Activated CD8-positive, alpha-beta T cell treated with anti-CD3 and anti-CD28 coated beads, Interleukin-2, amount 10 ng/mL, durations not matched to agents 7 days and 5 days (primary cell): ENCODE measurements around the gene COPG1. TPM values are rescaled to one million over a fixed set of nuclear protein-coding genes. Genes with fewer than 3 reads are reported as not detected.
"Not testable (repeated sequence)": the region's sequence is repeated elsewhere in the genome, so short reads cannot be mapped to it uniquely, and the experiment has no call there.

Experiments
- ATAC-seq: fragments of 150-1000 bp; cut with Tn5 transposase; one replicate; pipeline ENCODE4 v1.10.0; 2021; ENCODE audit warnings: moderate library complexity
- CTCF ChIA-PET: fragments of 350-600 bp; sonication (Branson Sonifier 250); formaldehyde crosslinking; loops from one replicate; lab custom pipeline; 2021; ENCODE audit warnings: antibody characterized with exemption; lab: Charles Lee
- POLR2A ChIA-PET: fragments of 350-600 bp; sonication (Branson Sonifier 250); formaldehyde crosslinking; loops from one replicate; lab custom pipeline; 2021; ENCODE audit warnings: antibody characterized with exemption; lab: Charles Lee
- DNase-seq: peaks from one replicate; pipeline ENCODE4 v3.0.0-alpha.2; 2020
- H3K27ac Mint-ChIP-seq: one replicate; pipeline ENCODE4 v1.8.0; 2021; ENCODE audit warnings: mild to moderate bottlenecking, mixed read lengths
- H3K27me3 Mint-ChIP-seq: one replicate; pipeline ENCODE4 v1.8.0; 2021; ENCODE audit warnings: low read depth, mixed read lengths
- H3K36me3 Mint-ChIP-seq: one replicate; pipeline ENCODE4 v1.8.0; 2021; ENCODE audit warnings: low read depth, mixed read lengths
- H3K4me1 Mint-ChIP-seq: one replicate; pipeline ENCODE4 v1.8.0; 2021; ENCODE audit warnings: low read depth, mixed read lengths
- H3K4me3 Mint-ChIP-seq: one replicate; pipeline ENCODE4 v1.8.0; 2021; ENCODE audit warnings: mild to moderate bottlenecking, mixed read lengths
- H3K9me3 Mint-ChIP-seq: one replicate; pipeline ENCODE4 v1.8.0; 2022; ENCODE audit warnings: mixed read lengths; ENCODE audit not compliant: insufficient read depth
- total RNA-seq, 2 experiments: library from RNA; stranded (reverse); gene quantifications; one replicate each; pipeline ENCODE4 v1.2.3, GENCODE V29; 2021

The COPG1 gene
- total RNA-seq, 2 experiments from 2014 or later: 135 to 140 TPM

DNA sequence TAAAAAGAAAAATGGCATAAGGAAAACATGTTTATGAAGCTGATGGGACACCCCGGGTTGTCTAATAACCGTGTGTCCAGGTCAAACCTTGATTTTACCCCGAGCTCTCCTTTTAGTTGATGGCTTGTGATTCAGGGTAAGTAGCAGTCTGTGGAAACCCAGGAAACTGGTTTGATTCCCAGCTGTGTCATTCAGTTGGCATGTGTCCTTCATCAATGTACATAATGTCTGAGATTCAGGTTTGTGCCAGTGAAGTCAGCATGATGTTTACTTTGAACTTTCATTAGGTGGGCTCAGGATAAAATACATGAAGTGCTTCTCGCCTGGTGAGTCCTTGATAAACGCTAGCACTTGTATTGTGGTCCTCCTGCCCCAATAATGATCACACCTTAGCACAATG is 4.3 kb upstream of the COPG1 start:
- ChIA-PET CTCF (interaction anchor here (0.6 to 4.3 kb wide), 38 partner anchors 8 to 369 kb away, joined by 3 to 90 read pairs (median 5); partner anchors contain the start of genes CFAP92, CNBP and RAB43), POLR2A (interaction anchor here (0.7 to 2.6 kb wide), 8 partner anchors 8 to 275 kb away, joined by 3 to 15 read pairs (median 4); partner anchors contain the start of genes CNBP and RAB43)
- H3K27ac Mint-ChIP-seq: peak overlapping the region; percentile 60
- DNase-seq (no peak), ATAC-seq (no peak)
- H3K27me3 Mint-ChIP-seq: no peaks in the 10 kb centered on the region
- no peaks in the 10 kb centered on the region for H3K9me3 Mint-ChIP-seq
- peaks cover 40% of the 10 kb centered on the region for H3K4me1 Mint-ChIP-seq
- H3K36me3 Mint-ChIP-seq: peaks cover 13% of the 10 kb centered on the region
- no peak overlapping the region for H3K4me3 Mint-ChIP-seq

DNA sequence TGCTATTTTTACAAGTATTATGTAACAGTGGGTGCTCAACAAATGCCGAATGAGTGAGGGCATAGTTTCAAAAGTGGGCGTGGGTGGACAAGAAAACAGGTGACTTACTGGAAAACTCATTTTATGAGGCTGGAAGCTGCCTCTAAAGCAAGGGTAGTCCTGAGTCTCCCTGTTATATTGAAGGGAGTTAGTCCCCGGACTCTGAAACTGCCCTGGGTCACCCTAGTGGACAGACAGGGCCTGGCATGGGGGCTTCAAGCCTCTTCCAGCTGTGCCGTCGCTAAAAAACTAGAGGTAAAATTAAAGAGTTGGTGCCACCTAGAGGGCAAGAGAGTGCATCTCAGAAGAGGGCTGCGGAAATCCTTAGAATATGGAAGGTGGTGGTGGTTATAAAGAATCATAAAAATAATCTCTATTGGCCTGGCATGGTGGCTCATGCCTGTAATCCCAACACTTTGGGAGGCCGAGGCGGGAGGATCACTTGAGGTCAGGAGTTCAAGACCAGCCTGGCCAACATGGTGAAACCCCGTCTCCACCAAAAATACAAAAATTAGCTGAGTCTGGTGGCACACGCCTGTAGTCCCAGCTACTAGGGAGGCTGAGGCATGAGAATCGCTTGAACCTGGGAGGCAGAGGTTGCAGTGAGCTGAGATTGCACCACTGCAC is 3.6 kb upstream of the COPG1 start:
- POLR2A ChIA-PET: interaction anchor here (0.7 to 2.6 kb wide), 8 partner anchors 9 to 276 kb away, joined by 3 to 15 read pairs (median 6); partner anchors contain the start of genes CNBP and RAB43
- CTCF ChIA-PET: interaction anchor here (0.6 to 4.3 kb wide), 45 partner anchors 9 to 370 kb away, joined by 3 to 90 read pairs (median 5); partner anchors contain the start of genes CFAP92, CNBP and RAB43
- Mint-ChIP-seq H3K4me1 (peaks cover 39% of the 10 kb centered on the region), H3K27ac (peak overlapping the region; percentile 60), H3K36me3 (peaks cover 19% of the 10 kb centered on the region)
- not testable (repeated sequence) for H3K9me3 Mint-ChIP-seq, H3K4me3 Mint-ChIP-seq, H3K27me3 Mint-ChIP-seq
- peak; percentile 87 for DNase-seq
- ATAC-seq: peak; percentile 75

DNA sequence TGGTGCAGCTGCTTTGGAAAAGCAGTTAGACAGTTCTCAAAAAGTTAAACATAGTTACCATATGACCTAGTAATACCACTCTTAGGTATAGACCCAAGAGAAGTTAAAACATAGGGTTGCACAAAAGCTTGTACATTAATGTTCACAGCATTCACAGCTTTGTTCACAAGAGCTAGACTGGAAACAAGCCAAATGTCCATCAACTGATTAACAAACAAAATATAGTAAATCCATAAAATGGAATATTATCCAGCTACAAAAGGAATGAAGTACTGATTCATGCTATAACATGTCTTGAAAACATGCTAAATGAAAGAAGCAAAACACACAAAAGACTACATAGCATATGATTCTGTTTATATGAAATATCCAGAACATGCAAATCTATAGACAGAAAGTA is 2.8 kb upstream of the COPG1 start:
- ChIA-PET CTCF (interaction anchor here (0.8 to 4.3 kb wide), 33 partner anchors 8 to 369 kb away, joined by 3 to 90 read pairs (median 7); partner anchors contain the start of genes CFAP92, CNBP and RAB43), POLR2A (interaction anchor here (0.6 to 2.6 kb wide), 6 partner anchors 10 to 230 kb away, joined by 3 to 15 read pairs (median 6); partner anchors contain the start of gene CNBP)
- Mint-ChIP-seq H3K36me3 (peaks cover 20% of the 10 kb centered on the region), H3K4me1 (peaks cover 37% of the 10 kb centered on the region), H3K9me3 (no peaks in the 10 kb centered on the region), H3K4me3 (no peak overlapping the region), H3K27me3 (no peaks in the 10 kb centered on the region), H3K27ac (no peak overlapping the region)
- ATAC-seq: no peak
- no peak for DNase-seq

DNA sequence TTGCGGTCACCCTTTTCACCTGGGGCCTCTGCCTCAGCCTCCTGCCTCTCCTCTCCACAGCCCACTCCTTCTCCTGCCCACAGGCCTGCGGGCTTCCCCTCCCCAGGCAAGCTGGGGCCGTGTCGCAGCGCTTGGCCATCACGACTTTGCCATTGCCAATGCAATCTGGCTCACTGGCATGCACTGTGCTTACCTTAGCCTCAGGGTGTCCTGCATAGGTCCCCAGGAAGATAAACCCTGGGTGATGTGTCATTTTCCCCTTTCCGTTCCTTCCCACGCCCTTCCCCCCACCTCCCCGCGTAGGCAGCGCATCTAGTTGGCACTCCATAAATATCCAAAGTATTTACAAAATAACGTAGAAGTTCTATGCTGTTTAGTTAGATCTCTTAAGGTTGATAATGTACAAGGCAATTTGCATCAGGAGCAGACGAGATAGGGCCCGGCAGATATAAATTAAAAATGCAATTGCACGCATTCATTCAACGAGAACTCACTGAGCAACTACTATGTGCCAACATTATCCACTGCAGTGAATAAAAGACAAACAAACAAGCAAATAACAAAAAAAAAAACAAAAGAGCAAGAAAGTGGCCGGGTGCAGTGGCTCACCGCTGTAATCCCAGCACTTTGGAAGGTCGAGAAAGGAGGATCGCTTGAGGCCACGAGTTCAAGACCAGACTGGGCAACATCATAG is 973 bp upstream of the COPG1 start:
- ATAC-seq (no peak), DNase-seq (no peak)
- Mint-ChIP-seq H3K27ac (peak overlapping the region; percentile 94), H3K4me1 (peaks cover 43% of the 10 kb centered on the region), H3K9me3 (no peaks in the 10 kb centered on the region), H3K4me3 (peak overlapping the region; percentile 88), H3K27me3 (no peaks in the 10 kb centered on the region), H3K36me3 (peaks cover 36% of the 10 kb centered on the region)
- POLR2A ChIA-PET: interaction anchor here (0.8 to 2.7 kb wide), 12 partner anchors 9 to 328 kb away, joined by 3 to 19 read pairs (median 4); partner anchors contain the start of genes CNBP and RAB43
- CTCF ChIA-PET: interaction anchor here (0.6 to 4.3 kb wide), 10 partner anchors 18 to 278 kb away, joined by 3 to 78 read pairs (median 8); partner anchors contain the start of gene RAB43

DNA sequence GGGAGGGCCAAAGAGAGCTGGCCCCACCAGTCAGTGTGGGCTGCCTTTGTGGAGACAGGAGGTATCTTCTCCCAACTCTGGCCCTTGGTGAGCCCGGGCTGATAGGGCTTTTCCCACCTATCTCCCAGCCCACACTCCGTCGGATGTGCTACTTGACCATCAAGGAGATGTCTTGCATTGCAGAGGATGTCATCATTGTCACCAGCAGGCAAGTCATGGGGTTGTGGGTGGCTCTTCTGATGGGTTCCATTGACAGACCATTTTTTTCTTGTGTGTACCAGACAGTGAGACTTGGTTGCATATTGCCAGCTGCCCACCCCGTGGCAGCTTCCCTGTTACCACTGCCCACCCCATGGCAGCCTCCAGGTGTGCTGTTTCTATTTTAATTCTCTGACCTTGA is 3.3 kb downstream of the COPG1 start:
- ChIA-PET CTCF (interaction anchor here (0.9 to 2.2 kb wide), 3 partner anchors 70 to 283 kb away, joined by 3 to 12 read pairs (median 9); no protein-coding TSS in a partner anchor), POLR2A (no interaction called here)
- Mint-ChIP-seq H3K27ac (no peak overlapping the region), H3K4me3 (no peak overlapping the region), H3K27me3 (no peaks in the 10 kb centered on the region), H3K36me3 (peaks cover 73% of the 10 kb centered on the region), H3K4me1 (peaks cover 26% of the 10 kb centered on the region), H3K9me3 (no peaks in the 10 kb centered on the region)
- no peak for ATAC-seq
- DNase-seq: no peak

DNA sequence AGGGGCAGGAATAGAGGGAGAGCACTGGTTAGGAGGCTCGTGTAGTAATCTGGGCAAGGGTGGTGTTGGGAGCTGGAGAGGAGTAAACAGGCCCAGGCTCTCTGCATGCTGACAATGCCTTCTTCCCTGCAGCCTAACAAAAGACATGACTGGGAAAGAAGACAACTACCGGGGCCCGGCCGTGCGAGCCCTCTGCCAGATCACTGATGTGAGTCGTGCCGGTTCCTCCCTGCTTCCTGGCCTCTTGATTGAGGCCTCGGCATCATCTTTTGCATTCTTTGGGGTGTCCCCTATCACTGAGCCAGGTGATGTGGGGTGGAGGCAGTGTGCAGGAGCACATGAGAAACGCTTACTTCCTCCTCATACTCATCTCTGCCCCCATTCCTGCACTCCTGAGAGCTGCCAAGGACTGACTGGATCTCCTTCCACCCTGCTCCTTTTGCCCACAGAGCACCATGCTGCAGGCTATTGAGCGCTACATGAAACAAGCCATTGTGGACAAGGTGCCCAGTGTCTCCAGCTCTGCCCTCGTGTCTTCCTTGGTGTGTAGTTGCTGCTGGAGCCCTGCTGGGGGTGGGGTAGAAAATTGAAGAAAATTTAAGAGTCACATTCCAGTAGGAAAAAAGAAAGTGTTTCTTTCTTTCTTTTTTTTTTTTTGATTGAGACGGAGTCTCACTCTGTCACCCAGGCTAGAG is 5.3 kb downstream of the COPG1 start:
- no peak overlapping the region for H3K4me3 Mint-ChIP-seq
- H3K36me3 Mint-ChIP-seq: peaks cover 81% of the 10 kb centered on the region
- ATAC-seq (no peak), DNase-seq (no peak)
- H3K27me3 Mint-ChIP-seq: no peaks in the 10 kb centered on the region
- CTCF ChIA-PET: no interaction called here
- H3K4me1 Mint-ChIP-seq: peaks cover 13% of the 10 kb centered on the region
- POLR2A ChIA-PET: interaction anchor here (0.6 to 1.8 kb wide), 2 partner anchors 34 to 61 kb away, joined by 4 to 7 read pairs; a partner anchor contains a TSS
- no peaks in the 10 kb centered on the region for H3K9me3 Mint-ChIP-seq
- no peak overlapping the region for H3K27ac Mint-ChIP-seq

DNA sequence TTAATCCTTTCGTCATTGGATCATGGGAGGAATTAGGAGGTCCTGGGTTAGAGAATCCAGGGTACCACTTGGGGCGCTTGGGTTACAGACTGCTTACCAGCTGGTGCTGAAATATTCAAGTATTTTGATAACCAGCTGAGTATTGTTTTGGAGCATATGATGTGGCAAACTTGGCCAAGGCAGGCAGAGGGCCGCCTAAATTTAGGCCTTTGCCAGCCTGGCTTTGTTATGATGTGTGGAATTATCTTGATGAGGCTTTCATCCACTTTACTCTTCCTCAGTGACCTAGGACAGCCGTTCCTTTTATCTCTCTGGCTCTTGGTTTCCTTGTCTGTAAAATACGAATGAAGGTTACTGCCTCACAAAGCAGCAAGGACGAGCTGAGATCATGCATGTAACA is 6.9 kb downstream of the COPG1 start:
- POLR2A ChIA-PET: interaction anchor here (0.6 to 1.1 kb wide), 2 partner anchors 16 to 22 kb away, joined by 3 read pairs; no protein-coding TSS in a partner anchor

DNA sequence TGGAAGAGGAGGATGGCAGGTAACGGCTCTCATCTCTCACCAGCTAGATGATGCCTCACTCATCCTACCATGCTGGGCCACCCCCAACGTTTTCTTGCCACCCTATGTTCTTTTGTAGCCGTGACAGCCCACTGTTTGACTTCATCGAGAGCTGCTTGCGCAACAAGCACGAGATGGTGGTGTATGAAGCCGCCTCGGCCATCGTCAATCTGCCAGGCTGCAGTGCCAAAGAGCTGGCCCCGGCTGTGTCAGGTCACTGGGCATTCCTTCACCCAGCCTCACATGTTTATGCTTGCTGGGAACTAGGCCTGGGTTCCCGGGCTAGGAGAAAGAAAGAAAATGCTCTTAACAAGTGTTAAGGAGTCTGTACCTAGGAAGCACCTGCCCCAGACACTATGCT is 8.2 kb downstream of the COPG1 start:
- Mint-ChIP-seq H3K4me1 (no peaks in the 10 kb centered on the region), H3K27me3 (no peaks in the 10 kb centered on the region), H3K9me3 (no peaks in the 10 kb centered on the region), H3K36me3 (peaks cover 83% of the 10 kb centered on the region), H3K4me3 (no peak overlapping the region), H3K27ac (no peak overlapping the region)
- no peak for ATAC-seq
- ChIA-PET CTCF (no interaction called here), POLR2A (no interaction called here)
- DNase-seq: no peak

More for the DNA sequence above, 6.9 kb downstream of the COPG1 start:
- no peak for ATAC-seq
- CTCF ChIA-PET: interaction anchor here (0.9 kb wide), 1 partner anchor 11 kb away, joined by 3 read pairs; no protein-coding TSS in a partner anchor
- Mint-ChIP-seq H3K27ac (no peak overlapping the region), H3K4me3 (no peak overlapping the region), H3K4me1 (peaks cover 6% of the 10 kb centered on the region), H3K27me3 (no peaks in the 10 kb centered on the region), H3K9me3 (no peaks in the 10 kb centered on the region), H3K36me3 (peaks cover 87% of the 10 kb centered on the region)
- no peak for DNase-seq

DNA sequence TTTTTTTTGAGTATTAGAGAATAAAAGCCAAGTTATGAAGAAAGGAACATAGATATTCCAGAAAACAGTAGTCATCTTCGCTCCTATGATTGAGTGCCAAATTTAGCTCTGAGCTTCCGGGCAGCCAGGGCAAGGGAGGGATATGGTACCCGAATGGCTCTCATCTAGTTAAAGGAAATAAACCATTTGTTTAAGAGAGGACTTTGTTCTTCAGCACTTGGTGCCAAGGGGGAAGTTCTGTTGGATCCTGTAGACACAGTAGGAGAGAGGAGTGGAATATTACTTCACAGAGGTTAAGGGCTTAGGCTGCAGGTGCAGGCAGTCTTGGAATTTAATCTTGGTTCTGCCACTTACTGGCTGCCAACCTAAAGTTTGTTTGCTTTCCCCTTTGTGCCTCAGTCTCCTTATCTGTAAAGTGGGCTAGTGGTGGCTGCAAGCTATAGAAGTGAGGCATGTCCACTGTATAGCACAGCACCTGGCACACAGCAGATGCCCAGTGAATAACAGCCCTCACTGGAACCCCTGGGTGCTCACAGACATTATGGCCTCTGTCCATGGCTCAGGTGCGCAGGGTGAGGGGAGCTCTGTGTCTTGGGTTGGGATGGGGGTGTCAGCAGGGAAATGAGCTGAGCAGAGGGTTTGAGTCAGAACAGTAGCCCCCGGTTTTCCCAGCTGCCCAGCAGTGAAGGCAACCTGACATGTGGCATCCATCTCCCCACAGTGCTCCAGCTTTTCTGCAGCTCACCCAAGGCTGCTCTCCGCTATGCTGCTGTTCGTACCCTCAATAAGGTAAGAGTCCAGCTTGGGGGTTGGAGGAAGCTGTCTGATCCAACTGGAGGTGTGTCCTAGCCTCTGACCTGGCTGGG is 10.4 kb downstream of the COPG1 start:
- no peak for DNase-seq
- Mint-ChIP-seq H3K4me1 (no peaks in the 10 kb centered on the region), H3K27me3 (no peaks in the 10 kb centered on the region), H3K4me3 (no peak overlapping the region), H3K36me3 (peaks cover 80% of the 10 kb centered on the region), H3K9me3 (no peaks in the 10 kb centered on the region), H3K27ac (no peak overlapping the region)
- CTCF ChIA-PET: no interaction called here
- POLR2A ChIA-PET: interaction anchor here (0.5 to 1.5 kb wide), 3 partner anchors 11 to 430 kb away, joined by 3 read pairs; partner anchors contain the start of gene COPG1
- no peak for ATAC-seq

DNA sequence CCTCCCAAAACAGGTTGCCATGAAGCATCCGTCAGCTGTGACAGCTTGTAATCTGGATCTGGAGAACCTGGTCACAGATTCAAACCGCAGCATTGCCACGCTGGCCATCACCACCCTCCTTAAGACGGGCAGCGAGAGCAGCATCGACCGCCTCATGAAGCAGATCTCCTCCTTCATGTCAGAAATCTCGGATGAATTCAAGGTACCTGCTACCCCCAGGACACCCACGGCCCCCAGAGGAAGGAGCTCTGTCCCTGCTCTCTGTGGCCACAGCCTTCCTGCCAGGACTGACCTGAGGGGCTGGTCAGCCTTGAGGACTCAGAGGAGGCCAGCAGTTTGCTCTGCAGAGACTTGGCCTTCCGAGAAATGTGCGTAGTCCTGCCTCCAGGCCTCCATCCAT is 11.2 kb downstream of the COPG1 start:
- no peaks in the 10 kb centered on the region for H3K4me1 Mint-ChIP-seq
- ATAC-seq (no peak), DNase-seq (no peak)
- no peaks in the 10 kb centered on the region for H3K27me3 Mint-ChIP-seq
- no peak overlapping the region for H3K4me3 Mint-ChIP-seq
- H3K36me3 Mint-ChIP-seq: peaks cover 80% of the 10 kb centered on the region
- POLR2A ChIA-PET: interaction anchor here (0.5 to 1.5 kb wide), 2 partner anchors 12 to 337 kb away, joined by 3 read pairs; partner anchors contain the start of gene COPG1
- H3K9me3 Mint-ChIP-seq: no peaks in the 10 kb centered on the region
- CTCF ChIA-PET: interaction anchor here (1.1 to 1.2 kb wide), 2 partner anchors 99 to 290 kb away, joined by 3 to 5 read pairs; no protein-coding TSS in a partner anchor
- no peak overlapping the region for H3K27ac Mint-ChIP-seq
